ENCODE measurements around the gene WDR82.

Gene WDR82

GRCh38 chr3:52253314-52254304 is 24.8 kb downstream of the WDR82 start:
- ATAC-seq, result peak; percentile 96 to 97

- no peak for ATAC-seq
Observed at GRCh38 chr3:52250122-52250521, 28.3 kb downstream of the WDR82 start.

GRCh38 chr3:52249683-52250082 is 28.8 kb downstream of the WDR82 start:
- no peak for ATAC-seq

- ATAC-seq, result no peak
Observed at GRCh38 chr3:52248816-52249547, 29.5 kb downstream of the WDR82 start.

GRCh38 chr3:52248165-52248541 is 30.3 kb downstream of the WDR82 start:
- ATAC-seq, result no peak

GRCh38 chr3:52247409-52248164 is 30.9 kb downstream of the WDR82 start:
- no peak for ATAC-seq

GRCh38 chr3:52246728-52247408 is 31.6 kb downstream of the WDR82 start:
- no peak for ATAC-seq

GRCh38 chr3:52246264-52246620 is 32.2 kb downstream of the WDR82 start:
- peak; percentile 11 to 15 for ATAC-seq

- peak; percentile 34 to 44 for ATAC-seq
Observed at GRCh38 chr3:52245322-52246263, 32.9 kb downstream of the WDR82 start, which contains the start of gene PPM1M. TSS of gene PPM1M (plus strand) at chr3:52245759. CDS start at chr3:52245825, 66 bp downstream.

- ATAC-seq, result peak; percentile 15 to 19
Observed at GRCh38 chr3:52243791-52244628, 34.4 kb downstream of the WDR82 start.

- ATAC-seq, result no peak
Observed at GRCh38 chr3:52242039-52242438, 36.4 kb downstream of the WDR82 start.

- ATAC-seq, result peak; percentile 8 to 11
Observed at GRCh38 chr3:52240886-52241370, 37.5 kb downstream of the WDR82 start.

GRCh38 chr3:52240059-52240885 is 38.2 kb downstream of the WDR82 start:
- ATAC-seq, result peak; percentile 36

- ATAC-seq, result peak; percentile 77 to 79
Observed at GRCh38 chr3:52238761-52239701, 39.4 kb downstream of the WDR82 start, which contains the start of gene TWF2. TSS of gene TWF2 (minus strand) at chr3:52239158. CDS start at chr3:52239016, 142 bp downstream.

GRCh38 chr3:52238193-52238760 is 40.2 kb downstream of the WDR82 start:
- peak; percentile 0 to 1 for ATAC-seq

GRCh38 chr3:52237657-52238172 is 40.7 kb downstream of the WDR82 start:
- ATAC-seq, result no peak
